Trophoblast cell (in vitro differentiated cells and primary cell): ENCODE measurements around the gene RAPGEF1.

Source experiments
- DNase-seq, 2 donors: peaks; one replicate each; pipeline ENCODE4 v3.0.0-alpha.2; 2016
- H2AFZ ChIP-seq: 2 replicates; pipeline ENCODE4 v1.6.1; 2013; ENCODE audit warnings: low read length, moderate library complexity, mild to moderate bottlenecking; ENCODE audit not compliant: insufficient read depth, poor library complexity
- H2AK5ac ChIP-seq: 2 replicates; pipeline ENCODE4 v1.6.1; 2013; ENCODE audit warnings: mild to moderate bottlenecking, low read length
- H2BK120ac ChIP-seq: 2 replicates; pipeline ENCODE4 v1.6.1; 2013; ENCODE audit warnings: low read length, mild to moderate bottlenecking, moderate library complexity; ENCODE audit not compliant: insufficient read depth, poor library complexity
- H2BK12ac ChIP-seq: 2 replicates; pipeline ENCODE4 v1.6.1; 2013; ENCODE audit warnings: mild to moderate bottlenecking, low read length, moderate library complexity
- H2BK5ac ChIP-seq: 2 replicates; pipeline ENCODE4 v1.6.1; 2013; ENCODE audit warnings: low read length, low read depth, moderate library complexity, mild to moderate bottlenecking; ENCODE audit not compliant: poor library complexity
- H3K14ac ChIP-seq: 2 replicates; pipeline ENCODE4 v1.6.1; 2013; ENCODE audit warnings: mild to moderate bottlenecking, low read length
- H3K18ac ChIP-seq: 2 replicates; pipeline ENCODE4 v1.6.1; 2013; ENCODE audit warnings: mild to moderate bottlenecking, low read length
- H3K23ac ChIP-seq: 2 replicates; pipeline ENCODE4 v1.6.1; 2013; ENCODE audit warnings: low read length
- H3K27ac ChIP-seq: 2 replicates; pipeline ENCODE4 v1.5.1; 2013; ENCODE audit warnings: low read depth, mild to moderate bottlenecking, inconsistent platforms, low read length, moderate library complexity
- H3K27me3 ChIP-seq: 2 replicates; pipeline ENCODE4 v1.6.1; 2013; ENCODE audit warnings: inconsistent platforms, mild to moderate bottlenecking, low read length, moderate library complexity; ENCODE audit not compliant: insufficient read depth
- H3K36me3 ChIP-seq, 2 experiments: 1 replicate in 1 of 2; 2 replicates in 1 of 2; pipeline ENCODE4 v1.6.1; 2013; ENCODE audit warnings: low read length in 2 of 2, mild to moderate bottlenecking in 2 of 2, moderate library complexity in 1 of 2; ENCODE audit not compliant: insufficient read depth in 2 of 2, control insufficient read depth in 1 of 2
- H3K4ac ChIP-seq: 2 replicates; pipeline ENCODE4 v1.6.1; 2013; ENCODE audit warnings: low read depth, mild to moderate bottlenecking, low read length, moderate library complexity
- H3K4me1 ChIP-seq, 2 experiments: 1 replicate in 1 of 2; 2 replicates in 1 of 2; pipeline ENCODE4 v1.6.1; 2013; ENCODE audit warnings: low read length in 2 of 2, mild to moderate bottlenecking in 2 of 2, moderate library complexity in 1 of 2; ENCODE audit not compliant: insufficient read depth in 2 of 2, control insufficient read depth in 1 of 2
- H3K4me2 ChIP-seq: 2 replicates; pipeline ENCODE4 v1.6.1; 2013; ENCODE audit warnings: inconsistent platforms, mild to moderate bottlenecking, low read length, moderate library complexity
- H3K4me3 ChIP-seq: 2 replicates; pipeline ENCODE4 v1.5.1; 2013; ENCODE audit warnings: mild to moderate bottlenecking, low read depth, low read length, inconsistent platforms
- H3K79me1 ChIP-seq: one replicate; pipeline ENCODE4 v1.6.1; 2013; ENCODE audit warnings: low read length
- H3K79me2 ChIP-seq: 2 replicates; pipeline ENCODE4 v1.6.1; 2013; ENCODE audit warnings: low read length, mild to moderate bottlenecking; ENCODE audit not compliant: control insufficient read depth, insufficient read depth, poor library complexity
- H3K9ac ChIP-seq: 2 replicates; pipeline ENCODE4 v1.6.1; 2013; ENCODE audit warnings: mild to moderate bottlenecking, low read length
- H3K9me3 ChIP-seq: 2 replicates; pipeline ENCODE4 v1.6.1; 2013; ENCODE audit warnings: low read depth, mild to moderate bottlenecking, control low read depth, inconsistent platforms, low read length; ENCODE audit not compliant: insufficient read depth
- H4K12ac ChIP-seq: 2 replicates; pipeline ENCODE4 v1.6.1; 2013; ENCODE audit warnings: low read depth, mild to moderate bottlenecking, low read length, moderate library complexity
- H4K8ac ChIP-seq: 2 replicates; pipeline ENCODE4 v1.6.1; 2013; ENCODE audit warnings: low read depth, mild to moderate bottlenecking, low read length, moderate library complexity
- H4K91ac ChIP-seq: one replicate; pipeline ENCODE4 v1.6.1; 2013; ENCODE audit warnings: low read depth, mild to moderate bottlenecking, low read length, moderate library complexity
- WGBS: extraction: QIAGEN DNeasy Blood & Tissue Kit; methylation state at CpG from one replicate; pipeline ENCODE4 v1.1.7; 2013; ENCODE audit warnings: missing lambda C conversion rate; ENCODE audit not compliant: insufficient read length, insufficient coverage; ENCODE audit errors: extremely low coverage; 5-methylcytosine and 5-hydroxymethylcytosine counted together

Gene RAPGEF1

GRCh38 chr9:131614340-131614915, 125.4 kb downstream of the RAPGEF1 start:
- Histone ChIP-seq H2BK12ac (no peak overlapping the region), H2AFZ (no peak overlapping the region)

GRCh38 chr9:131613921-131614320, 126.0 kb downstream of the RAPGEF1 start:
- Histone ChIP-seq H3K4me3 (no peak overlapping the region), H3K4me2 (no peak overlapping the region), H2BK120ac (no peak overlapping the region), H3K27me3 (no peaks in the 10 kb centered on the region), H3K9me3 (no peaks in the 10 kb centered on the region), H3K79me2 (no peaks in the 10 kb centered on the region), H3K9ac (no peak overlapping the region), H3K14ac (no peak overlapping the region), H3K79me1 (peaks cover 2% of the 10 kb centered on the region), H3K4ac (no peak overlapping the region), H3K36me3 (peaks cover 42 to 52% of the 10 kb centered on the region in 2 experiments), H2AK5ac (no peak overlapping the region), H2BK5ac (no peak overlapping the region), H2BK12ac (no peak overlapping the region), H3K4me1 (peaks cover 8 to 9% of the 10 kb centered on the region in 2 experiments), H2AFZ (no peak overlapping the region), H3K23ac (no peak overlapping the region), H3K27ac (no peak overlapping the region), H3K18ac (no peak overlapping the region), H4K8ac (no peak overlapping the region), H4K91ac (no peak overlapping the region), H4K12ac (no peak overlapping the region)
- no peak for DNase-seq
- no CpG with 5 or more reads among the region's 8 CpGs for WGBS

More at GRCh38 chr9:131614340-131614915, 125.4 kb downstream of the RAPGEF1 start:
- Histone ChIP-seq H3K9ac (no peak overlapping the region), H4K12ac (no peak overlapping the region), H3K27ac (no peak overlapping the region), H3K18ac (no peak overlapping the region), H2BK5ac (no peak overlapping the region), H4K91ac (no peak overlapping the region), H4K8ac (no peak overlapping the region), H2AK5ac (no peak overlapping the region), H3K36me3 (peaks cover 47 to 57% of the 10 kb centered on the region in 2 experiments), H3K4me2 (no peak overlapping the region), H3K23ac (no peak overlapping the region), H2BK120ac (no peak overlapping the region), H3K79me2 (no peaks in the 10 kb centered on the region), H3K4me3 (no peak overlapping the region), H3K27me3 (no peaks in the 10 kb centered on the region), H3K14ac (no peak overlapping the region), H3K4ac (no peak overlapping the region), H3K4me1 (peaks cover 3 to 4% of the 10 kb centered on the region in 2 experiments), H3K79me1 (no peaks in the 10 kb centered on the region), H3K9me3 (no peaks in the 10 kb centered on the region)
- no CpG with 5 or more reads among the region's 8 CpGs for WGBS
- no peak for DNase-seq

DNA sequence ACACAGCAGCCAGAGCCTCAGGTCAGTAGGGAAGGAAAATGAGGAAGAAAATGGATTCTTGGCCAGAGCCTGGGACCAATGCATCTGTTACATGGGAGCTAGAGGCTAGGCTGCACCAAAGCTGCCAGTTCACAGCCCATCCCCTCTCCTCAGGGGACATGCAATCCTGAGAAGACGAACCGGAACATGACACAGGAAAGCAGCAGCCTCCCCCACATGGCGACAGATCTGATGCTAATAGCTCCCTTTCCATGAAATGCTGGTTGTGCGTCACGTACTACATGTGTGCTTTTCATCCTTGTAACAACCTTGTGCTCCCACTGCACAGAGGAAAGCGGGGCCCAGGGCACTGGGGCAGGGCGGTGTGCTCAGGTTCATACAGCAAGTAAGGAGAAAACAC, 127.0 kb downstream of the RAPGEF1 start:
- H3K18ac ChIP-seq = no peak overlapping the region
- DNase-seq = no peak
- no peaks in the 10 kb centered on the region for H3K27me3 ChIP-seq
- H4K12ac ChIP-seq = no peak overlapping the region
- H4K8ac ChIP-seq = no peak overlapping the region
- no peak overlapping the region for H3K23ac ChIP-seq
- no peaks in the 10 kb centered on the region for H3K9me3 ChIP-seq
- no peaks in the 10 kb centered on the region for H3K79me2 ChIP-seq
- no peak overlapping the region for H3K9ac ChIP-seq
- no peak overlapping the region for H2BK5ac ChIP-seq
- H3K4me1 ChIP-seq = peaks cover 17 to 18% of the 10 kb centered on the region in 2 experiments
- no peak overlapping the region for H4K91ac ChIP-seq
- H2BK12ac ChIP-seq = no peak overlapping the region
- no peak overlapping the region for H3K27ac ChIP-seq
- no peak overlapping the region for H3K4ac ChIP-seq
- WGBS = no CpG with 5 or more reads among the region's 7 CpGs
- H3K4me3 ChIP-seq = no peak overlapping the region
- no peak overlapping the region for H2AK5ac ChIP-seq
- H2BK120ac ChIP-seq = no peak overlapping the region
- no peak overlapping the region for H3K14ac ChIP-seq
- peaks cover 11% of the 10 kb centered on the region for H3K79me1 ChIP-seq
- no peak overlapping the region for H3K4me2 ChIP-seq
- H2AFZ ChIP-seq = no peak overlapping the region
- peaks cover 33 to 44% of the 10 kb centered on the region in 2 experiments for H3K36me3 ChIP-seq

GRCh38 chr9:131611586-131612315, 128.1 kb downstream of the RAPGEF1 start:
- Histone ChIP-seq H3K18ac (no peak overlapping the region), H2BK120ac (no peak overlapping the region), H4K8ac (no peak overlapping the region), H4K12ac (no peak overlapping the region), H3K9me3 (no peaks in the 10 kb centered on the region), H2AFZ (no peak overlapping the region), H3K4ac (no peak overlapping the region), H3K27ac (no peak overlapping the region), H3K23ac (no peak overlapping the region), H3K4me2 (no peak overlapping the region), H2BK12ac (no peak overlapping the region), H2BK5ac (no peak overlapping the region), H2AK5ac (no peak overlapping the region), H3K79me1 (peaks cover 19% of the 10 kb centered on the region), H3K9ac (no peak overlapping the region), H3K27me3 (no peaks in the 10 kb centered on the region), H3K79me2 (no peaks in the 10 kb centered on the region), H3K14ac (no peak overlapping the region), H3K4me3 (no peak overlapping the region), H4K91ac (no peak overlapping the region), H3K36me3 (peaks cover 35 to 47% of the 10 kb centered on the region in 2 experiments), H3K4me1 (peaks cover 18 to 22% of the 10 kb centered on the region in 2 experiments)
- no peak for DNase-seq
- no CpG with 5 or more reads among the region's 11 CpGs for WGBS
